Stimulated activated CD8-positive, alpha-beta memory T cell treated with anti-CD3 and anti-CD28 coated beads, Interleukin-4, amount 100 ng/mL, for 1 hour (primary cell): ENCODE results near the gene TLE3.

Source experiments
- DNase-seq, 2 donors: peaks; one replicate each; pipeline ENCODE4 v3.0.0-alpha.2; 2020; ENCODE audit warnings: low read depth in 2 of 2, low spot score in 1 of 2

The TLE3 gene

GRCh38 chr15:70084461-70084860 lies 13.3 kb downstream of the TLE3 start:
- no peak for DNase-seq

GRCh38 chr15:70083946-70084345 lies 13.8 kb downstream of the TLE3 start:
- DNase-seq: no peak

DNA sequence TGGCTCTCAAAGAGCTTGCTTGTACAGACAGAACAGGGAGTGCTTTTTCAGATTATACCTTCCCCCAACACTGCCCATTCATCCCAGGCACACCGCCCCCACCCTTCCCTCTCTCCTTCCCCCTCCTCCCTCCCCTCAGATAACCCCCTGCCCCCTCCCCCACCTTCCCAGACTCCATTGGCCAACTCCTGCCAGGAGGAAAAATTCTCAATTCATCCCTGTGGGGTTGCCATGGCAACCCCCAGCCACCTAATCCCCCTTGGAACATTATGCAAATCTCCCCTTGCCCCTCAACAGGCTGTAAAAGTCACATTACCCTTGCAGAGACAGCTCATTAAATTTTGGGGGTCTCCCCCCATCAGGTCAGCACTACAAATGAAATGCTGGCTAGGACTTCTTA lies 14.3 kb downstream of the TLE3 start:
- DNase-seq: no peak

GRCh38 chr15:70082281-70082900 lies 15.3 kb downstream of the TLE3 start:
- no peak for DNase-seq

DNA sequence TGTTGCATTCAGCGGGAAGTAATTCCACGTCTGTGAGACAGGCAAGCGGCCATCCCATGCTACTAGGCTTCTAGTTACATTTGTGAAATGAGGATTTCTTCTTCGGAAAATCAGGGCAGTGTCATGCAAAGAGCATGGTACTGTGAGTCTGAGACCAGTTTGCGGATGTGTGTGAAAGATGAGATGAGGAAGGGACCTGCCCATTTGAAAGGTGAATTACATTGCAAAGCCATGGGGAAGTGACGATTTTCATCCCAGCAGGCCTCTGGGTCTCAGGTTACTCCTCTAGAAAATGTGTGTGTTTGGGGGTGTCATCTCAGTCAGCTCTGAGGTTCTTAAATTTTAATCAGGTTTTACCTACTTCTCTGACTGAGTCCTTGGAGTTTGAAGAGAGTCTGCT lies 16.1 kb downstream of the TLE3 start:
- DNase-seq: no peak

DNA sequence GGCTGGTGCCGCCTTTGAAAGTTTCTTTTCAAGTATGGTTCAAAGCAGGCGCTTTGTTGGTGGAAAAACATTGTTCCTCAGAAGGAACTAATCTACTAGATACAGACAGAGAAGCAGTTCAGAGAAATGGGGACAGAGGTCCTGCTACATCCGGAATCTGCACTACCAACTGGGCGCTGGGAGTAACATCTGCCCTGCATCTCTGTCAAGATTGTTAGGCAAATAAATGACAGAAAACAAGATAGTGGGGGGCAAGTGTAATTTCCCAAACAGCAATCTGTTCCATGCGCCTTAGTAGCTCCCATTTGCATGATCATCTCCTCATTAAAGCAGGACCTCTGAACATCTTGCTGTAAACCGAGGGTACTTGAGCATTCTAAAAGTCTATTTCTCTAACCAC lies 17.4 kb downstream of the TLE3 start:
- DNase-seq: no peak

GRCh38 chr15:70079888-70080287 lies 17.8 kb downstream of the TLE3 start:
- no peak for DNase-seq

DNA sequence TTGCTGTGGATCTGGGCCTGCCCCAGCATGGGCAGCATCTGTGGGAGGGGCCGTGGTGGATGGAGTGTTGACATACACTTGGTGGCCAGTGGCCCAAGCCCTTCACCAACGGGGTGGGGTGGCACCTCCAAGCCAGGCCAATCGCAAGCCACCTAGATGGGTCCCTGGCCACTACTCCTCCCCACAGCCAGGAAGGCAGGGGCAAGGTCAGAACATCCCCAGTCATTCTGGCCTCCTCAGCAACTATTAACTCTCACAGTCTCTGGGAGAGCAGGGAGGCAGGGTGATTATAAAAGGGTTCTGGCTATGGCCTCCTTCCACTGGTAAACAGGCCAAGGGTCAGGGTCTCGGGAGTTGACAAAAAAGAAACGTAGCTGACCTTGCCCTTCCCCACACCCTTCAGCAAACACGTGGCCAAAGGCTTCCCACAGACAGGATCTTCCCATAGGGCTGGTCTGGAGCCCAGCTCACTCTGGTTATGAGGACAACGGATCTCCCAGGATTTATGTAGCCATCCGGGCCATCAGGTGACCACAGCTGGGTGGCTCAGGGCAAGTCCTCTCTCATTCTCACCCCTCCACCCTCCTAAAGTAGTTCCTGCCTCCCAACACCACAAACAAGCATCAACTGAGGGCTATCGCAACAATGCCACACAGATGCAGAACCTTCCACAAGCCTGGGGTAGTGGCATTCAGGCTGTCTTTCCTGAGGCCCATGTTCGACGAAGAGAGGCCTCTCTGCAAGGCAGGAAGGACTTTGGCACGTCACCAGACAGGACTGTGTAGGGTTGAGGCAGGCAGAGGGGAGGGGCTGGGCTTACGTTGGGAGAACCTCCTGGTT lies 18.9 kb downstream of the TLE3 start:
- DNase-seq: no peak

GRCh38 chr15:70077188-70078147 lies 20.2 kb downstream of the TLE3 start:
- DNase-seq: no peak

DNA sequence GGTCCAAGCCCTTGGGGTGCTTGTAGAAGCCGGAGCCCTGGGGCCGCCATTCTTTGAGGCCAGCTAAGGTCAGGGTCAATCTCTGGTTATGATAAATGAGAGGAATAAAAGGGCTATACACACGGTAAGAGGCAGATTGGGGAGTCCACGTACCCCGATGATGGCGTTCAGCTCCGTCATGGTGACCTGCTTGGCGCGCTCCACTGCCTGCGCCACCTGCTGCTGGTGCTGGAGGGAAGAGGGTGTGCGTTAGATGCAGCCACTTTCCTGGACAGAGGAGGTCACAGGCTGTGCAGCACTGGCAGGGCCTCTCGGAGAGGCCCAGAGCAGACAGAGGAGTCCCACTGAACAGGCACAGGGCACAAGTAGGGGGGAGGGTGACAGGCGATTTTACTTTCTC lies 23.3 kb downstream of the TLE3 start:
- DNase-seq: no peak

DNA sequence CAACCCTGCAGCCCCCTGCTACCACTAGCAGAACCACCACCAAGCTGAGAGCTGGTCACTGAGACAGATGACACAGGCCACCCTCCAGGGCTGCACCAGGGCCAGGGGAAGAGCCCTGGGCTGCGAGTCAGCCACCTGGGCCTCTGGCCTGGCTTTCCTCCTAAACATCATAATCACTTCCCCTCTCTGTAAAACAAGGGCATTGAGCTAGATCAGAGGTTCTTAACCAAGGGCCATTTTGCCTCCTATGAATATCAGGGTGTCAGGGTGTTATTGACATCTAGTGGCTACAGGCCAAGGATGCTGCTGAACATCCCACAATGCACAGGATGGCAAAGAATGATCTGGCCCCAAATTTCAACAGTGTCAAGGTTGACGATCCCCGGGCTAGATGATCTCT lies 25.2 kb downstream of the TLE3 start:
- DNase-seq: no peak

- DNase-seq: no peak
Measured at GRCh38 chr15:70071799-70072198, 25.9 kb downstream of the TLE3 start.

GRCh38 chr15:70069716-70070115 lies 28.0 kb downstream of the TLE3 start:
- no peak for DNase-seq

- no peak for DNase-seq
Measured at GRCh38 chr15:70068783-70069565, 28.7 kb downstream of the TLE3 start.

DNA sequence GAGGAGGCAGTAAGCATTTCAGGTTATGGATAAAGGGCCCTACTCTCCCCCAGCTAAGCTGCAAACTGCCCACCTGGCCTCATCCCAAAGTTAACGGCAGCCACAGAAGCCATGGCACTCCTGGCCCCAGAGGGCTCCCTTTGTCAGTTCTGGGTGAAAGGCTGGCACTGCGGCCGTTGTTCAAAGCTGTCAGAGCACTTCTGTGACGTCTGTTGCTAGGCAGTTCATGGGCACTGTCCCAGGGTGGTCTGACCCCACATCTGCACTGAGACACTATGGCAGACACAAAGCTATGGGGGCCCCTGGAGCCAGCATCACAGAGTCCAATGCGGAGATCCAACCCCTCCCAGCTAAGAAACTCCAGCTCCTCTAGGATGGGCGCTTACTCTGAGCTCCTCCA lies 30.0 kb downstream of the TLE3 start:
- DNase-seq: no peak

DNA sequence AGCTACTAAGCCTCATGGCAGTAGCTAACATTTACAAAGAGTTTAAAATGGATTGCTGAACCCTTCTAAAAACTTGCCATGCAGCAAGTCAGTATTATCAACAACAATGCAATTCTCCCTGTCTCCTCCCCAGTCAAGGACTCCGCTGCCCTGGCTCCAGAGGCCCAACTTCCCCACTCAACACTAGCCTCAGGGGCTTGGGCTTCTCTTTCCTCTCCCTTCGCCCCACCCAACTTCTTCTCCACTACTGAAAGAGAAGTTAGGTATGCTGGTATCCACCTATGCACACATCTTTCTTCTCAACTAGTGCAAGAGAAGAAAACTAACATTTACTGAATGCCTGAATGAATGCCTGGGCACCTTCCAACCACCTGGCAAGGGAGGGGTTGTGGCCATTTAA lies 30.7 kb downstream of the TLE3 start:
- DNase-seq: no peak

- no peak for DNase-seq
Measured at GRCh38 chr15:70066447-70066846, 31.3 kb downstream of the TLE3 start.

- DNase-seq: no peak
Measured at GRCh38 chr15:70066004-70066403, 31.7 kb downstream of the TLE3 start.

- DNase-seq: no peak
Measured at GRCh38 chr15:70065006-70065722, 32.6 kb downstream of the TLE3 start.

DNA sequence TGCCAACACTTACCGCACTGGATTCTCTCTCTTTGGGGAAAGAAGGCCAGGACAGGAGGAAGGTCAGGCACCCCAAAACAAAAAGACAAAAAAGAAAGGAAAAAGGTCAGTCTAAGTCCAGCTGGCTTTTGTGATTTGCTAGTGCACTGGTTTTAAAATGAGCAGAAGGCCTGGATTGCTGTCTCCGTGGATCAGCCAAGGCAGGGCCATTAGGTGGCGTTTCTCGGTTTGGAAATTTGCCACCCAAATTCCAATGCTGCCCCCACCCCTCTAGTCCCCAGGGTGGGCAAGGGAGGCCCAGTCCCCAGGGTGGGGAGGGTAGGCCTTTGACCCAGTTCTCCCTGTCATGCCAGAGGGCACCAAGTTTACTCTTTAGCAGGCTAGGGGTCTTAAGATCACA lies 33.3 kb downstream of the TLE3 start:
- no peak for DNase-seq
